ENCODE results near the gene NCAPG. TPM values are rescaled to one million over a fixed set of nuclear protein-coding genes. Genes with fewer than 3 reads are reported as not detected.

NCAPG gene
- total RNA-seq, 4 donors from 2014 or later = 0.33 to 2.2 (median 1.7) TPM

DNA sequence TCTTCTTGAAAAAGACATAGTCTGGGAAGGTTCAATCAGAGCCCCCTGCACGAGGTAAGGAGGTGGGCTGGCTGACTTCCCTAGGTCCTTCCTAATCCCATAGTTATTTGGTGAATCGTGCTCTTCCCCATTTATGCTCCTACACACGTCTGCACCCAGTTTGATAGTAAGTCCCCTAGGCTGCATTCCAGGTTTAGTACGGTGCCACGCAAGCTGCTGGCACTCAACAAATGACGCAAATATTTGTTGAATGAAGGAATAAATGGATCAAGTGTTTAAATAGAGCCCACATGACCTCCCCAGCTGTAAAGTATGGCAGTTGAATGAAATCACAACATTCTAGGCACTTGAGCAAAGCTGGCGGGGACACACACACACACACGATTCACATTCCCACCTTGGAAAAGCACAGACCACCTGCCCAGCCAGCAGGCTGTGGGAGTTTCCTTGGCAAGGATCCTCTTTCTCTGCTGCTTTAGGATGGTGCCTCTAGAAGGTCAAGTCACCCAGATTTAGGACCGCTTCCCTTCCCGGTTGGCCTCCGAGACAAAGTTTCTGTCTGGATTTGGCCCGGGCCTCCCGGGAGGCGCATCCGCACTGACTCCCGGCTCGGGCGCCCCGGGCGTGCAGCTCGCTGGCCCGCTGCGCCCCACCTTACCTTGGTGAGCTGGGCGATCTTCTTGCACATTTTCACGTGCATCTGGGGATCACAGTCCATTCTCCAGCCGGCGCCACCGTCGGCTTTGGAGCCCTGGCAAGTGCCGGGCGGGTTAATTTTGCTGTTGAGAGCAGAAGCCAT lies 30.1 kb upstream of the NCAPG start:
- TF ChIP-seq, protein P1, sequence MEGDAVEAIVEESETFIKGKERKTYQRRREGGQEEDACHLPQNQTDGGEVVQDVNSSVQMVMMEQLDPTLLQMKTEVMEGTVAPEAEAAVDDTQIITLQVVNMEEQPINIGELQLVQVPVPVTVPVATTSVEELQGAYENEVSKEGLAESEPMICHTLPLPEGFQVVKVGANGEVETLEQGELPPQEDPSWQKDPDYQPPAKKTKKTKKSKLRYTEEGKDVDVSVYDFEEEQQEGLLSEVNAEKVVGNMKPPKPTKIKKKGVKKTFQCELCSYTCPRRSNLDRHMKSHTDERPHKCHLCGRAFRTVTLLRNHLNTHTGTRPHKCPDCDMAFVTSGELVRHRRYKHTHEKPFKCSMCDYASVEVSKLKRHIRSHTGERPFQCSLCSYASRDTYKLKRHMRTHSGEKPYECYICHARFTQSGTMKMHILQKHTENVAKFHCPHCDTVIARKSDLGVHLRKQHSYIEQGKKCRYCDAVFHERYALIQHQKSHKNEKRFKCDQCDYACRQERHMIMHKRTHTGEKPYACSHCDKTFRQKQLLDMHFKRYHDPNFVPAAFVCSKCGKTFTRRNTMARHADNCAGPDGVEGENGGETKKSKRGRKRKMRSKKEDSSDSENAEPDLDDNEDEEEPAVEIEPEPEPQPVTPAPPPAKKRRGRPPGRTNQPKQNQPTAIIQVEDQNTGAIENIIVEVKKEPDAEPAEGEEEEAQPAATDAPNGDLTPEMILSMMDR (IDR thresholded peaks at IDR 0.05; ENCODE audit: low read depth) = no peak

DNA sequence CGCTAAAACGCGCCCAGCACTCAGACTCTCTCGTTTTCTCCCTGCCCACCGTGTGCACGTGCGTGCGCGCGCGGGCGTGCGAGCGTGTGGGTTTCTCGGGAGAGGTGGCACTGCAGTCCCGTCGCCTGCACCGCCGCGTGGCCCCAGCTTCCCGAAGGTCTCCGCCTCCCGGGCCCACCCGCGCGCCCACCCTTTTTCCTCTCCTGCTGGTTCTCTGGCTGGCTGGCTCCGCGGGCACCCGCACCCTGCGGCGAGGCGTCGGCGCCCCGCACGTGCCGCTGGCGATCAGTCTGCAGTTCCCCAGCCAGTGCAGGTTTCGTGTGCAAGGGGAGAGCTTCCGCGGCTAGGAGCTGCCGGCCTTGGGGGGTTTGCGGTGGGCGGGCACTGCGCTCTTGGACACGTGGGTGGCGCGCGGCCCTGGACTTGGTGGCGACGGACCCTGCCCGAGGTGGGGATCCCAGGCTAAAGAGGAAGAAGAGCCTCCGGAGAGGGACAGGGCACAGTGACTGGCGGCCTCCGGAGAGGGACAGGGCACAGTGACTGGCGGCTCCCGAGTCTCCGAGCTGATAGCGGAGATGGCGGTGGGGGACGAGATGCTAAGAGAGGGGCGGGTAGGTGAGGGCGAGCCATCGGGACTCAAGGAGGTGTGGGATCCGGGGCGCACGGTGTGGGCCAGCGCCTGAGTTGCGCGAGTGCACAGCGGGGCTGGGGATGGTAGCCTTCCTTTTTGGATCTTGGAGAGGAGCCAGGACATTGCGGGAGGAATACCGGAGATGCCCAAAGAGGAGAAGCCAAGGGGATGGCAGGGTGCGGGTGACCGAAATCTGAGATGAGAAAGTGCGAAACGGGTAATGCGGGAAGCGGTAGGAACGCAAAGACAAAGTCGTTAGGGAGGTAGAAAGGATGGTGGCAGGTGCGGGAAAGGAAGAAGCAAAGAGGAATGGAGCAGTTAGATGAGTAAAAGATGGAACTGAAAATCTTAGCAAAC lies 29.2 kb upstream of the NCAPG start, which contains the start of gene FAM184B:
Gene FAM184B (minus strand): TSS at position 322 of the 988 bp plus-strand sequence. CDS start 322 bp downstream, outside the sequence.
- TF ChIP-seq, protein P1 (IDR thresholded peaks at IDR 0.05; ENCODE audit: low read depth) = no peak

DNA sequence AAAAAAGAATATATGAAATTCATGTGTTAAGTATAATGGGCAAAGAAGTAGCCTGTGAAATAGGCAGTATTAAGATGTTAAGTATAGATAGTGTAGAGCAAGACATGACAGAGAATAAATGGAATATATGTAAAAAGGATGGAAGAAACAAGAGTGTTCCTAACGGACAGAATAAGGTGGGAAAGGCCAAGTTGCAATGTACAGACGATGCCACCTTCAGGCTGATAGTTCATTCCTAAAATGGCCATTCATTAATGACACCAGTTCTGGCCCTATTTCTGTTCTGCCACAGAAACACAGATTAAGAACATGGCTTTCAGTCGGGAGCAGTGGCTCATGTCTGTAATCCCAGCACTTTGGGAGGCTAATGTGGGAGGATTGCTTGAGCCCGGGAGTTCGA lies 24.9 kb upstream of the NCAPG start:
- TF ChIP-seq, protein P1 (IDR thresholded peaks at IDR 0.05; ENCODE audit: low read depth) = no peak

DNA sequence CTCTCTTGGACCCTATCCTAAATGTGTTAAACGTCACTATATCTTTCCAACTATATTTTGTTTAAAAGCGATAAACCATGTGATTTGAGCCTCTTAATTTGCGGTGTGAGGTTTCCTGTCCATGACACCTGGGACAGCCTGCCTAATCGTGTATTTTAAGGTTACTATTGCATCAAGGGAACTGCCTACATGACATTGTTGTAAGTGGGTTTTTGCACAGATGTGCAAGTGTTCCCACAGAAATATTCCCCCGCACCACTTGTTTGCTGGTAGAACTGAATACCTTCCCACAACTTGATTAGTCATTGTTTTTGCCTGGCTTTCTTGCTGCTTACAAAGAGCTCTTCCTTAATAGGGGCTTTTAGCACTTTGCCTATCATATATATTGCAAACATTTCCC lies 24.2 kb upstream of the NCAPG start:
- TF ChIP-seq, protein P1 (IDR thresholded peaks at IDR 0.05; ENCODE audit: low read depth) = no peak

DNA sequence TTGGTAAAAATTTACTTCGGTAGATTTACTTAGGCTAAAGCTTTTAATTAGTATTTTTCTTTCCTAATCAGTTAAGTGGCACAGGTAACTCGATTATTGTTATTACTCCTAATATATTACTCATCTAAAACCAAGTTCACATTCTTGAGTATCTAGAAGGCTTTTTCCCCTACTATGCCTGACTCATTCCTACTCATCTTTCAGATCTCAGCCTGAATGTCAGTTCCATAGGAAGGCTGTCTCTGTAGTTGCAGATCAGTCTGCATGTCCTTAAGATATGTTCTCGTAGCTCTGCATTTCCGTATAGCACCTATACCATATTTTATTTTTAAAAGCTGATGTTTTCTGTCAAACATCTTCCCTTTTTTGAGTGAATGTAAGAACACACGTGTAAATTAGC lies 23.5 kb upstream of the NCAPG start:
- TF ChIP-seq, protein P1 (IDR thresholded peaks at IDR 0.05; ENCODE audit: low read depth) = no peak

DNA sequence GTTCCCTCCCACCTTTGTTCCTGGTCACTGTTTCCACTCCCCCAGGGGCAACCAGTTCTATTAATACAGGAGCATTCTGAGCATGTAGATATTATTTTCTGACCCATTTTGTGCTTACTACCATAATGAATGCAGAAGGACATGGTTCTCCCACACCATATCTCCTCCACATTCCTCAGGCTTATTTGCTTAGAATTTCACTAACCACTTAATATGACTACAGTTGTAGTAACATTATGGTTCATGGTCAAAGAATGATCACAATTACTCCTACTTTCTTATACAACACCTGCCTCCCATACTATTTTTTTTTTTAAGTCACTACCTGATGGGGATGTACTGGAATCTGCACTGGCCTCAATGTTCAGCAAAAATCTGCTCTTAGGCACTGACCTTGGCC lies 21.8 kb upstream of the NCAPG start:
- TF ChIP-seq, protein P1 (IDR thresholded peaks at IDR 0.05; ENCODE audit: low read depth) = no peak

DNA sequence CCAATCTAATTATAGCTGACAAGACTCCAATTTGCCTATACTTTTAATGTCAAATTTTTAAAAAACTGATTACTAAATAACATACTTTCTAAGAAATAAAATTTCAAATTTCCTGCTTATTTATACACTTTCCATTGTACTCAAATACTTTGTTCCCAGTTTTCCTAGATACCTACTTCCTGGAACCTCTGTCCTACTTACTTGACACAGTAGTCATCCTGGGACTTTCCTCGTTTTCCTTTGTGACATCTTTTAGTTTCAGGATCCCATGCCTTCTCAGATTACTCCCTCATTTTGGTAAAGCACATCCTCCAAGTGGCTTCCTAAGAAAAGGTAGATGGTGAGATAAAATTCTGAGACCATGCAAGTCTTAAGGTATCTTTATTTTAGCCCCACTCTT lies 16.0 kb upstream of the NCAPG start:
- TF ChIP-seq, protein P1 (IDR thresholded peaks at IDR 0.05; ENCODE audit: low read depth) = no peak
